HG02642 (cell line): ENCODE data around the gene INPP1.
"Not testable (repeated sequence)": the region's sequence is repeated elsewhere in the genome, so short reads cannot be mapped to it uniquely, and the experiment has no call there.

Experiments
- ATAC-seq: cut with Tn5 transposase; IDR thresholded peaks from one replicate; pipeline ENCODE4 v1.9.1; 2021; ENCODE audit warnings: mild to moderate bottlenecking; ENCODE audit not compliant: unreplicated experiment, poor library complexity

INPP1 gene

GRCh38 chr2:190343536-190344275 lies at the start of gene INPP1:
Gene INPP1 (plus strand): TSS chr2:190343589. CDS start chr2:190360103, 16,514 bp downstream.
- ATAC-seq, result peak; percentile 70

- not testable (repeated sequence) for ATAC-seq
These were observed 45.5 kb upstream of the INPP1 start for GRCh38 chr2:190297880-190298279.

GRCh38 chr2:190301032-190301431 lies 42.4 kb upstream of the INPP1 start:
- no peak for ATAC-seq

- ATAC-seq, result no peak
These were observed 41.3 kb upstream of the INPP1 start for GRCh38 chr2:190302052-190302451.

GRCh38 chr2:190303647-190304046 lies 39.7 kb upstream of the INPP1 start:
- no peak for ATAC-seq

GRCh38 chr2:190304404-190304803 lies 39.0 kb upstream of the INPP1 start:
- ATAC-seq, result no peak

GRCh38 chr2:190308031-190308430 lies 35.4 kb upstream of the INPP1 start:
- no peak for ATAC-seq

- ATAC-seq, result no peak
These were observed 31.3 kb upstream of the INPP1 start for GRCh38 chr2:190311893-190312634.

- ATAC-seq, result not testable (repeated sequence)
These were observed 30.8 kb upstream of the INPP1 start for GRCh38 chr2:190312635-190313025.

GRCh38 chr2:190313880-190314279 lies 29.5 kb upstream of the INPP1 start:
- ATAC-seq, result no peak

GRCh38 chr2:190315273-190315672 lies 28.1 kb upstream of the INPP1 start:
- ATAC-seq, result no peak

- no peak for ATAC-seq
These were observed 24.9 kb upstream of the INPP1 start for GRCh38 chr2:190318514-190318913.

- peak; percentile 42 for ATAC-seq
These were observed 24.3 kb upstream of the INPP1 start for GRCh38 chr2:190318931-190319554.

GRCh38 chr2:190319555-190320498 lies 23.6 kb upstream of the INPP1 start, which contains the start of gene HIBCH:
Gene HIBCH (minus strand): TSS chr2:190319826. CDS start chr2:190319750, 76 bp downstream.
- ATAC-seq, result peak; percentile 96

GRCh38 chr2:190320696-190321095 lies 22.7 kb upstream of the INPP1 start:
- no peak for ATAC-seq

GRCh38 chr2:190323406-190323805 lies 20.0 kb upstream of the INPP1 start:
- ATAC-seq, result no peak

GRCh38 chr2:190325588-190325987 lies 17.8 kb upstream of the INPP1 start:
- no peak for ATAC-seq

- no peak for ATAC-seq
These were observed 15.4 kb upstream of the INPP1 start for GRCh38 chr2:190327867-190328572.

- no peak for ATAC-seq
These were observed 14.7 kb upstream of the INPP1 start for GRCh38 chr2:190328573-190329147.
